Upper lobe of left lung (tissue), 6 donors: Measurements from ENCODE around the gene C22orf31. TPM values are rescaled to one million over a fixed set of nuclear protein-coding genes. Genes with fewer than 3 reads are reported as not detected.

Experiments used
- ATAC-seq, 2 donors: fragments of 200-7000 bp; cut with Tn5 transposase; one replicate each; pipeline ENCODE4 v1.9.1; 2022; ENCODE audit warnings: mild to moderate bottlenecking in 2 of 2, moderate library complexity in 2 of 2; ENCODE audit not compliant: low FRiP score in 2 of 2
- DNase-seq, 2 donors: peaks; one replicate each; pipeline ENCODE4 v3.0.0-alpha.2; 2019 to 2020
- H3K27ac ChIP-seq, 4 donors: fragments of 200-600 bp; sonication (generic); one replicate each; pipeline ENCODE4 v1.5.1; 2016 to 2019
- H3K27me3 ChIP-seq, 4 donors: fragments of 200-600 bp; sonication (generic); one replicate each; pipeline ENCODE4 v1.5.1; 2017 to 2019
- H3K36me3 ChIP-seq, 4 donors: fragments of 200-600 bp; sonication (generic); one replicate each; pipeline ENCODE4 v1.5.1; 2016 to 2019
- H3K4me1 ChIP-seq, 4 donors: fragments of 200-600 bp; sonication (generic); one replicate each; pipeline ENCODE4 v1.5.1; 2018 to 2019
- H3K4me3 ChIP-seq, 4 donors: fragments of 200-600 bp; sonication (generic); one replicate each; pipeline ENCODE4 v1.5.1; 2017 to 2019; ENCODE audit warnings: mild to moderate bottlenecking in 2 of 4, moderate library complexity in 1 of 4
- H3K9me3 ChIP-seq, 4 donors: fragments of 200-600 bp; sonication (generic); one replicate each; pipeline ENCODE4 v1.5.1; 2018 to 2019
- EP300 ChIP-seq, 4 donors: sonication (generic); formaldehyde crosslinking; IDR thresholded peaks; one replicate each; pipeline ENCODE4 v1.5.1; 2017; ENCODE audit warnings: antibody characterized with exemption in 4 of 4, control low read depth in 2 of 4
- POLR2A ChIP-seq, 4 donors: fragments of 450-650 bp; IDR thresholded peaks; one replicate each; pipeline ENCODE4 v1.5.1; 2016 to 2017; ENCODE audit warnings: antibody characterized with exemption in 4 of 4, mild to moderate bottlenecking in 2 of 4
- POLR2AphosphoS5 ChIP-seq, 2 donors: sonication (generic); formaldehyde crosslinking; IDR thresholded peaks; one replicate each; pipeline ENCODE4 v1.5.1; 2017; ENCODE audit warnings: antibody characterized with exemption in 2 of 2
- WGBS, 2 donors: methylation state at CpG; one replicate each; pipeline ENCODE4 v1.1.5; 2017 to 2018; 5-methylcytosine and 5-hydroxymethylcytosine counted together
- total RNA-seq, 6 donors: library from RNA; depleted of rRNA in 4 of 6; stranded (reverse); fragments of >200 nt in 4 of 6; gene quantifications; one replicate each; pipeline versions ENCODE4 v1.1.0 to v1.2.1, GENCODE V29; 2016 to 2021
- TF ChIP-seq, protein P1 (sequence below), 6 experiments: fragments of 450-650 bp in 4 of 6; fragments of 200-600 bp in 2 of 6; sonication (generic) in 2 of 6; IDR thresholded peaks; one replicate each; pipeline ENCODE4 v1.5.1; 2016 to 2019; ENCODE audit warnings: antibody characterized with exemption in 6 of 6
- donor health status: DM: no; HTN: no; CAD: no; lungs with moderate emphysema.
- donor health status: DM: no; HTN: yes; CAD: no; lungs with severe emphysema.

Gene C22orf31
- total RNA-seq, 6 donors from 2014 or later = not detected

DNA sequence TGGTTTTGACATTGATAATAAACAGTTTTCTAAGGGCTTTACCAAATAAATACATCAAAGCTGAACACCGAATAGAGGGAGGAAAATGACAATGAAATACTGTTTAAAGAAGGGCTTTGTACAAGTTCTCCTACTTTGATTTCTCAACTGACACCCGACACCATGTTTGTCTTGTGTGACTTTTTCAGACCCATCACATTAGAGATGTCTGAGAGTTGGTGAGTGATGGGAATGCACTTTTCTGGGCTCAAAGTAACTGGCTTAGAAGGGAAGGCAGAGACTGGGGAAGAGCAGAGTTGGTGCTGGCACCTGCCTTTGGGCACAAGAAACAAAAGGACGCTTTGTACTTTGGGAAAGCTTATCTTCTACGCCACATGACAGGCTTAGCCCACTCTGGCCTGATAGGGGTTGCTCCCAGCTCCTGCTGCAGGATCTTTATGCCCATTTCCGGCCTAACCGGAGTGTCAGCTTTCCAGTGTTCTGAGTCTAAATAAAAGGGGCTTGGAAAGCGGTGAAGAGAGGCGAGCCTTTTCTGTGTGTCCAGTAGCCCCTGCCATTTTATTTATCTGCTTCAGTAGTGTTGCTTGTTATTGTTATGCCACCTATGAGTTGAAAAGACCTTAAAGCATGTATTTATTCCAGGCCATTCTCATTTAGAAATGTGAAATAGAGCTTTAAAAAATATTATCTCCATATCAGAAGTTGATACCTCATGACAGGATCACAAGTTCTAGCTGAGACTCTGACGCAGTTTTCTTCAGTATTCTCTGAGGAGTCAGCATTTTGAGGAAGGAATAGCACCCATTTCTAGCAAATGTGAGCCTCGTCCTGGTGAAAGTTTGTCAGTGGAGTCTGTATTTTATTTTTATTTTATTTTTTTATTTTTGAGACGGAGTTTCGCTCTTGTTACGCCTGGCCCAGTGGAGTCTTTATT lies 35.4 kb upstream of the C22orf31 start:
- Histone ChIP-seq H3K36me3 (peaks cover 0 to 22% (median 0%) of the 10 kb centered on the region in 4 donors), H3K27me3 (no peaks in the 10 kb centered on the region), H3K27ac (no peak overlapping the region), H3K9me3 (no peaks in the 10 kb centered on the region), H3K4me1 (peaks cover 0 to 8% (median 4%) of the 10 kb centered on the region in 4 donors), H3K4me3 (no peak overlapping the region)
- no peak for TF ChIP-seq EP300 (IDR thresholded peaks at IDR 0.05)
- TF ChIP-seq POLR2AphosphoS5 (IDR thresholded peaks at IDR 0.05) = no peak
- TF ChIP-seq, protein P1, sequence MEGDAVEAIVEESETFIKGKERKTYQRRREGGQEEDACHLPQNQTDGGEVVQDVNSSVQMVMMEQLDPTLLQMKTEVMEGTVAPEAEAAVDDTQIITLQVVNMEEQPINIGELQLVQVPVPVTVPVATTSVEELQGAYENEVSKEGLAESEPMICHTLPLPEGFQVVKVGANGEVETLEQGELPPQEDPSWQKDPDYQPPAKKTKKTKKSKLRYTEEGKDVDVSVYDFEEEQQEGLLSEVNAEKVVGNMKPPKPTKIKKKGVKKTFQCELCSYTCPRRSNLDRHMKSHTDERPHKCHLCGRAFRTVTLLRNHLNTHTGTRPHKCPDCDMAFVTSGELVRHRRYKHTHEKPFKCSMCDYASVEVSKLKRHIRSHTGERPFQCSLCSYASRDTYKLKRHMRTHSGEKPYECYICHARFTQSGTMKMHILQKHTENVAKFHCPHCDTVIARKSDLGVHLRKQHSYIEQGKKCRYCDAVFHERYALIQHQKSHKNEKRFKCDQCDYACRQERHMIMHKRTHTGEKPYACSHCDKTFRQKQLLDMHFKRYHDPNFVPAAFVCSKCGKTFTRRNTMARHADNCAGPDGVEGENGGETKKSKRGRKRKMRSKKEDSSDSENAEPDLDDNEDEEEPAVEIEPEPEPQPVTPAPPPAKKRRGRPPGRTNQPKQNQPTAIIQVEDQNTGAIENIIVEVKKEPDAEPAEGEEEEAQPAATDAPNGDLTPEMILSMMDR (IDR thresholded peaks at IDR 0.05) = no peak
- TF ChIP-seq POLR2A (IDR thresholded peaks at IDR 0.05) = no peak
- no peak for ATAC-seq
- 81 to 83% methylated on average over 13 of the region's 13 CpGs for WGBS, 2 donors
- DNase-seq = no peak

GRCh38 chr22:29095459-29095858 lies 33.8 kb upstream of the C22orf31 start:
- Histone ChIP-seq H3K36me3 (peaks cover 0 to 22% (median 0%) of the 10 kb centered on the region in 4 donors), H3K9me3 (no peaks in the 10 kb centered on the region), H3K4me3 (no peak overlapping the region), H3K27me3 (no peaks in the 10 kb centered on the region), H3K4me1 (peaks cover 4 to 11% (median 7%) of the 10 kb centered on the region in 4 donors), H3K27ac (no peak overlapping the region)
- DNase-seq (no peak), ATAC-seq (no peak)
- 80 to 90% methylated on average over 2 of the region's 2 CpGs for WGBS, 2 donors
- TF ChIP-seq, protein P1 (IDR thresholded peaks at IDR 0.05) = no peak
- TF ChIP-seq POLR2AphosphoS5 (IDR thresholded peaks at IDR 0.05) (no peak), POLR2A (IDR thresholded peaks at IDR 0.05) (no peak), EP300 (IDR thresholded peaks at IDR 0.05) (no peak)

DNA sequence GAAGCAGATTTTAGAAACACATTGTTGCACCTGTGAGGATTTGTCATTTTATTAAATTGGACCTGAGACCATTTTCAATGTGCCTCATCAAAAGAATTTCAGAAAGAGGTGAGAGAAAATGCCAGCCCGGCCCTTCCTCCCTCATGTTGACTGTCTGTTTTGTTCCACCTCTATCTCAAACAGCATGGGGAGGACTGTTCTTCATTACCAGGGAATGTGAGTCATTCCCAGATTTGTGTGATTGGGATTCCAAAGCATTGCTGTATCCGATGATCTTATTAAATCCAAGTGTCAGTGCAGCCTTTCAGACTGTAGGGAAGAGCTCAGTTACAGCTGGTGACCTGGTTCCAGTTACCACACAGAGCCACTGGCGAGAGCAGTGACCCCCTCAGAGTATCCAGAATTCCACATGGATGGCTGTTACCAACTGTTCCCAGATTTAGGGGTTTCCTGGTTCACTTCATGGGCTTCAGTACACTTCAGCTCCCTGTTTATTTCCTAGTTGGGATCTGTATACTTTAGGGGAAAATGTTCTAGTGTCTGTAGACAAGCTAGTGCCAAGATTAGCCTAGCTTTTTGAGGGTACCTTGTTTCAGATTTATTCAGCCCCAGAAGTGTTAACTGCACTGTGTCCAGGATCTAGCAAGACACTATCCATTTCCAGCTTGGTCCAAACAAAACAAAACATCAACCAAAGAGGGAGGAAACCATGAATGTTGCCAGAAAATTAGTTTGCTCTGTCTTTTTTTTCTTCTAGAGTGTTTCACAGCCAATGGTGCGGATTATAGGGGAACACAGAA lies 32.1 kb upstream of the C22orf31 start:
- DNase-seq = no peak
- peak overlapping the region in 3 of 4 donors; percentile 10 to 37 (median 23) for H3K27ac ChIP-seq

GRCh38 chr22:29093030-29093429 lies 31.4 kb upstream of the C22orf31 start:
- ATAC-seq (no peak), DNase-seq (no peak)
- H3K36me3 ChIP-seq = peaks cover 0 to 10% (median 0%) of the 10 kb centered on the region in 4 donors
- WGBS, 2 donors = 73 to 90% methylated on average over 1 of the region's 1 CpG
- no peak overlapping the region for H3K27ac ChIP-seq
- no peaks in the 10 kb centered on the region for H3K9me3 ChIP-seq
- H3K4me3 ChIP-seq = no peak overlapping the region
- H3K27me3 ChIP-seq = no peaks in the 10 kb centered on the region
- H3K4me1 ChIP-seq = peaks cover 6 to 11% (median 9%) of the 10 kb centered on the region in 4 donors
- TF ChIP-seq, protein P1 (IDR thresholded peaks at IDR 0.05) = no peak
- TF ChIP-seq EP300 (IDR thresholded peaks at IDR 0.05) = no peak
- TF ChIP-seq POLR2A (IDR thresholded peaks at IDR 0.05) = no peak

More for the DNA sequence above, 32.1 kb upstream of the C22orf31 start:
- ATAC-seq = peak; percentile 54 to 90
- Histone ChIP-seq H3K4me3 (no peak overlapping the region), H3K9me3 (no peaks in the 10 kb centered on the region), H3K27me3 (no peaks in the 10 kb centered on the region), H3K36me3 (peaks cover 0 to 11% (median 0%) of the 10 kb centered on the region in 4 donors), H3K4me1 (peaks cover 6 to 11% (median 9%) of the 10 kb centered on the region in 4 donors)
- WGBS, 2 donors = 72 to 87% methylated on average over 4 of the region's 4 CpGs
- TF ChIP-seq POLR2A (IDR thresholded peaks at IDR 0.05) = no peak
- TF ChIP-seq POLR2AphosphoS5 (IDR thresholded peaks at IDR 0.05) = peak in 1 of 2 donors; percentile 15
- TF ChIP-seq, protein P1 (IDR thresholded peaks at IDR 0.05) = no peak
- TF ChIP-seq EP300 (IDR thresholded peaks at IDR 0.05) = no peak
